ENCODE results near the gene MPO.

Gene MPO

DNA sequence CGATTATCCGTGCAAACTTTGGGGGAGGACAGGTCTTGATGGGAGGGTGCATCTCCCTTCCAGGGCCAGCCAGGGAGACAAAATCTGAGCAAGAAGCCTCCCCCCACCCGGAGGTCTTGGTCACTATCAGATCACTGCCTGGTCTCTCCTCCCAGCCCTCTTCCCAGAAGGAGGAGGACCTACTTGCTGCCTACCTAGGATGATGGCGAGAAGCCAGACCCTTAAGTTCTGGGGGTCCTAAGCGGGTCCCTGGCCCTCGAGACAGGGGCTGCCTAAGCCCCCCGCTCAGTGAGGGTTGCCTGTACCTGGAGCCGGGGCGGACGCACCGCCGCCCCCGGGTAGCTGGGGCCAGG, 43.3 kb upstream of the MPO start:
- DNase-seq (ENCODE audit: low read depth in 1 of 2, low spot score in 1 of 2) = no peak
- in situ Hi-C loops (cut with HindIII; ENCODE audit: low pct_unique_long_range_greater_than_20kb, low sequenced_read_pairs) = no loop called here
- TF ChIP-seq JUND (IDR thresholded peaks at IDR 0.05; ENCODE audit: low read depth) = no peak

DNA sequence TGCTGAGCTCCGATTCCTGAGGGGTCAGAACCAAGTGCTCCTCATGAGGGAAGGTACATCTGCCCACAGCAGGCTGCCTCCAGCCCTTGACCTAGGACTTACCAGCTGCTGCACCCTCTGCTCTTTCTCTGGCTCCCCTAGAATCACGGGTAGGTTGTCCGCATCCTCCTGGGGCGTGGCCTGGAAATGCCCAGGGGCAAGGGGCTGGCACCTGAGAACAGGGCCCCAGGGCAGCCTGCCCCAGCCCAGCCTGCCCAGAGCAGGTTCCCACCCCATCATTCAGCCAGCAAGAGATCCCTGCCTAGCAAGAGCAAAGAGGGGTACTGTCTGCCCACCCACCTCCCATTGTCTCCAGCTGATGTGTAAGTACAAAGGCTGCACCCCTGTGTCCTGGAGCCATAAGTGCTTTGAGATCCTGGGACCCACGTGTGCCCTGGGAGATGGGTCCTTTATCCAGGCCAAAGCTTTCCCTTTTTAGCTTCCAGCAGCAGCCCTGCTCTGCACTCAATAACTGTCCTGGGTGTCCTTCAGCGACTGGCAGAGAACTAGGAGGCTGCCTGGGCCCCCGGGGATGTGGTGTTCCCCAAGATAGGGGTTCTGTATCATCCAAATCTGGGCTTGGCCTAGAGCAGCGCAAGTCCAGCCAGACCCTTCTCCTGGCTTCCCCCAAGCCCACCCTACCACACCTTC, 42.8 kb upstream of the MPO start:
- in situ Hi-C loops (cut with HindIII; ENCODE audit: low pct_unique_long_range_greater_than_20kb, low sequenced_read_pairs) = no loop called here
- no peak for DNase-seq (ENCODE audit: low read depth in 1 of 2, low spot score in 1 of 2)
- TF ChIP-seq JUND (IDR thresholded peaks at IDR 0.05; ENCODE audit: low read depth) = no peak

DNA sequence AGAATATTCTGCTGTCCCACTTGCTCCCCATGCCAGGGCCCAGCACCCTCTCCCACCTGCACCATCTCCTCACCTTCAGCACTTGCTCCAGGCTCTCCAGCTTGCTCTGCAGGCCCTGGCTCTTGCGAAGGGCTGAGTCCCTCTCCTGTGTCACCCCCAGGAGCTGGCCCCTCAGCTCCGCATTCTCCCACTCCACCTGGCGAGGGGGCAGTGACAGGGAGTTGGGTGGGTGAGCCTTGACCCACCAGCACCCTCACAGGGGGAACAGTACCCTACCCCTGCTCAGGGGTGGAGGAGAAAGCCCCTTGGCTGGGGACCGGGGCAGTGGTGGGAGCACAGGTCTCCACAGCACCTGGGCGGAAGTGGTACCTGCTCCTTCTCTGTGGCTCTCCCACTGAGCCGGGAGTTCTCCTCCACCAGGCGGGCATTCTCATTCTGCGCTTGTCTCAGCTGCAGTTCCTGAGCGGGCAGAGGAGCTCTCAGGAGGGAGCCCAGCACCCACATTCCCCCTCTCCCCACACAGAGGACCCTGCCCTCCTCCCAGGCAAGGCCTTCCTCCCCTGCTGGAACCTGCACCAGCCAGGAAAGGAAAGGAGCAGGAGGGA, 41.9 kb upstream of the MPO start:
- in situ Hi-C loops (cut with HindIII; ENCODE audit: low pct_unique_long_range_greater_than_20kb, low sequenced_read_pairs) = no loop called here
- no peak for TF ChIP-seq JUND (IDR thresholded peaks at IDR 0.05; ENCODE audit: low read depth)
- DNase-seq (ENCODE audit: low read depth in 1 of 2, low spot score in 1 of 2) = no peak

DNA sequence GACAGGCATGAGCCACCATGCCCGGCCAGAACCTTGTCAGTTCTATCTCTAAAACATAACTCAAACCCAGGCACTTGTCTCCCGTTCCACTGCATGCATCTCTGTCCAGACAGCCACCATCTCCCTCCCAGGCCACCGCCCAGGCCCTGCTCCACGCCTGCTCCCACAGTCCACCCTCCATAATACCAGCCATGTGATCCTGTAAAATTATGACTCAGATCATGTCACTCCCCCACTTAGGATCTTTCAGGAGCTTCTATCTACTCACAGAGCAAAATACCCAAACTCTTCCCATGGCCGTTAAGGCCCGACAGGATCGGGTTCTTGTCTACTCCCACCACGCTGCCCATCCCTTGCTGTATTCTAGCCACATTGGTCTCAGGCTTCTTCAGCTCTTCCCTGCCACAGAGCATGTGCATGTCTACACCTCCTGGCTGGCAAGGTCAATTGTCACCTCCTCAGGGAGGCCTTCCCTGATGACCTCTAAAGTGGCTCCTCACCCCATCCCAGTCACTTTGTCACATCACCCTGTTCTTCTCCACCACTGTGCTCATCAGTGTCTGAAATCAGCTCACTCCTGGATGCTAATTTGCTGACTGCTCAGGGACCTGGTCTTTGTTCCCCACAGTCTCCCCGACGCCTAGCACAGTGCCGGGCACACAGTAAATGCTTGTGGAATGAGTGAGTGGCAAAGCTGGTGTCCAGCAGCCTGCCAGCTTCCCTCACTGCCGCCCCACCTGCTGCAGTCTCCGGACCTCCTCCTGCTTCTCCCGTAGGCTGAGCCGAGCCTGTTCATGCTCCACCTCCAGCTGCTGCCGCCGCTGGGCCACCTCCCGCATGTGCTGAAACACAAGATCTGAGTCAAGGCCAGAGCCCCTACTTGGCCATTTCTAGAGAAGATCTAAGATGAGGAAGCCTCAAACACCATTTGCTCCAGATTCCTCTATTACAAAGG, 41.1 kb upstream of the MPO start:
- in situ Hi-C loops (cut with HindIII; ENCODE audit: low pct_unique_long_range_greater_than_20kb, low sequenced_read_pairs) = no loop called here
- no peak for TF ChIP-seq JUND (IDR thresholded peaks at IDR 0.05; ENCODE audit: low read depth)

DNA sequence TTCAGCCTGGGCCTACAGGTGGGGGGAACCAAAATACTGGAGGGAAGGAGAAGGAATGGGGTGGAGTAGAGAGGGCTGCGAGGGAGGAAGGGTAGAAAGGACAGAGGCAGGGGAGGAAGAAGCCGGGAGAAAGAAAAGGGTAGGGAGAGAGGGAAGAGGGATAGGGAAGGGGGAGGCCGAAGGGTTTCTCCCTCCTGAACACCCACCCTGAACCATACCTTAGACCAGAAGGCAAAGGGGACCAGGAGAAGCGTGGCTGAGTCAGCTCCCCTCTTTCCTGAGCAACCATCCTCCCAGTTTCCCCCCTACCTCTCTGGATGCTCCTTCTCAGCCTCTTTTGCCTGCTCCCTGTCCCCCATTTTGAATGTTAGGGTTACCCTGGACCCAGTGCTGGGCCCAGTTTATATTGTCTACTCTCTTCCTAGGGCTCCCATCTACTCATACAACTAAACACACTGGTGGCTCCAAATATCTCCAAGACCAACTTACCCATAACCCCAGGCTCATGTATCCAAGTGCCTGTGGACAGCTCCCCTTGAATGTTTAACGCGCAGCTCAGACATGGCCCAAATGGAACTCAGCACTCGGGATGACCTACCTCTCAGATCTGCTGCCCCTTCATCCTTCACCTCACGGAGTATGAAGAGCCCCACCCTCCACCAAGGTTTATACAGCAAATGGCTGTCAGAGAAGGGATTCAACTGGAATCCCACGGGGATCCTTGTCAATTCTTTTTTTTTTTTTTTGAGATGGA, 40.0 kb upstream of the MPO start:
- no peak for DNase-seq (ENCODE audit: low read depth in 1 of 2, low spot score in 1 of 2)
- in situ Hi-C loops (cut with HindIII; ENCODE audit: low pct_unique_long_range_greater_than_20kb, low sequenced_read_pairs) = no loop called here
- no peak for TF ChIP-seq JUND (IDR thresholded peaks at IDR 0.05; ENCODE audit: low read depth)

More for the DNA sequence above, 41.1 kb upstream of the MPO start:
- DNase-seq (ENCODE audit: low read depth in 1 of 2, low spot score in 1 of 2) = no peak

DNA sequence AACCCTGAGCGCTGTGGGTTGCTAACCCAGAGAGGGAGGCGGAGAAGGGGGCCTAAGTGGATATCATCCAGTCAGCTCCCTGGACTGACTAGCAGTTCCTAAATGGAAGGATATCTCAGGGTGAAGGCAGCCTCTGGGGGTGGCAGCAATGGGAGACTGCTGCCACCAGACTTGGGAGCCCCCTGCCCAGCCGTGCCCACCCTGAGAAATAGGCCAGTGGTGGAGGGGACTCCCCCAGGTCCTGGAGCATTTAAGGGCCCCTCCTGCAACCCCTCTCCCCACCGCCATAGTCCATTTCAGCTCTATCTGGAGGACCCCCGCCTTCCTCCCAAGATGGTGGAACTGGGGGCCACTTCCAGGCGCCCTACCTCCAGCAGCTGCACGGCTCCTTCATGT, 39.4 kb upstream of the MPO start:
- TF ChIP-seq JUND (IDR thresholded peaks at IDR 0.05; ENCODE audit: low read depth) = no peak
- in situ Hi-C loops (cut with HindIII; ENCODE audit: low pct_unique_long_range_greater_than_20kb, low sequenced_read_pairs) = no loop called here
- DNase-seq (ENCODE audit: low read depth in 1 of 2, low spot score in 1 of 2) = no peak

DNA sequence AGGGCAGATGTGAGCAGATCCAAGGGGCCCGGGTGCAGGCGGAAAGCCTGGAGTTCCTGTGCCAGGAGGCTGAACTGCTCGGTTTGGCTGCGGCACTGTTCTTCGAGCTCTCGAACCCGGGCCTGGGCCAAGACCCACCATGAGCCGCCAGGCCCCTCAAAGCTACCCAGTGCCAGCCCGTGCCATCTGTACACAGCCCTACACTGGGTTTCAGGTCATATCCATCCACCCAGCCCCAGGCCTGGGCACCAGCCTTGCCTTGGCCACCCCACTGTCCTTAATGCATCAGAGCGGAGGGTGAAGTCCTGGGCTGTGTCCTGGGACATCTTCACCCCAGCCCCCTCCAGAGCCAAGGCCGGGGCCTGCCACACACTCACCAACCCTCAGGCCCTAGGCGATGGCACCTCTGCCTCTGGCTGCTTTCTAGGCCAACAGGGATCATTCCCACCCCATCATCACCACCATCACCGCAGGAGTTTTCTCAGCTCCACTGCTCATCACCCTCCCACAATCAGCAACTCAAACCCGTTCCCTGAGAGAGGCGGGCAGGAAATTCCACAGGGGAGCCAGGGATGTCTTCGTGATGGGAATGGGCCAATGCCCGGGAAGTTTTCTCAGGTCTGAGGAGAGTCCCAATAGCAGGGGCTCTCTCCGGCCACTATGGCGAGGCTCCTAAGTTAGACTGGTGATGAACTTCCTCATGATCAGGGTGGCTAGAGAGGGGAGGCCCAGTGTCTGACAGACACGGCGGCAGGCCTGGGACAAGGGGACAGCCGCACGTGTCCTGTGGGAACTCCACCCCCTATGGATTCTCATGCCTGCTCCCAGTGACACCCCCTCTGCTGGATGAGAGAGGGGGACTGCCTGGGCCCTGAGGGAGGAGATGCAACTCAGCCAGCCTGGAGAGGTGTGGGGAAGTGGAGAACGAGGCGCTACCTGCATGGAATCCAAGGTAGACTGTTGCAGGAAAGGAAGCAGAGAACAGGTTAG, 38.7 kb upstream of the MPO start:
- in situ Hi-C loops (cut with HindIII; ENCODE audit: low pct_unique_long_range_greater_than_20kb, low sequenced_read_pairs) = no loop called here
- TF ChIP-seq JUND (IDR thresholded peaks at IDR 0.05; ENCODE audit: low read depth) = no peak
- no peak for DNase-seq (ENCODE audit: low read depth in 1 of 2, low spot score in 1 of 2)

DNA sequence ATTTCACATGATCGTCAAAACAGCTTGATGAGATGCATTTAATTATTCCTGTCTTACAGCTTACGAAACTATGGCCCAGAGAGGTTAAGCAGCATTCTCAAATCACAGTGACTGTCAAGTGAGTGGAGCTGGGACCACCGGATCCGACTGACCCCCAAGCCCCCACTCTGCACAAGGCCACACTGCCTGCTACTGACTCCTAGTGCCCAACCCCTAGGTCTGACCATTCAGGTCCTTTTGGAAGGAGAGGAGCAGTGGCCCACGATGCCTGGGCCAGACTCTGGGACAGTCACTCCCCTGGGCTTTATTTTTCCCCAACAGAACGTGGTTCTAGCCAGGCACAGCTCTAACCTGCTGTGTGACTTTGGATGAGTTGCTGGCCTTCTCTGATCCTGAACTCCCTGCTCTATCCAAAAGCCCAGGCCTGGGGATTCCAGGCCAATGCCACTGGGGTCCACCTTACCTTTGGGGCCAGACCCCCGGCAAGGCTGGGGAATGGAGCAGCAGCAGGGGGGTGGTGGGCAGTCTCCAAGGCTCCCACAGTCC, 38.0 kb upstream of the MPO start:
- in situ Hi-C loops (cut with HindIII; ENCODE audit: low pct_unique_long_range_greater_than_20kb, low sequenced_read_pairs) = no loop called here
- TF ChIP-seq JUND (IDR thresholded peaks at IDR 0.05; ENCODE audit: low read depth) = no peak
- no peak for DNase-seq (ENCODE audit: low read depth in 1 of 2, low spot score in 1 of 2)

DNA sequence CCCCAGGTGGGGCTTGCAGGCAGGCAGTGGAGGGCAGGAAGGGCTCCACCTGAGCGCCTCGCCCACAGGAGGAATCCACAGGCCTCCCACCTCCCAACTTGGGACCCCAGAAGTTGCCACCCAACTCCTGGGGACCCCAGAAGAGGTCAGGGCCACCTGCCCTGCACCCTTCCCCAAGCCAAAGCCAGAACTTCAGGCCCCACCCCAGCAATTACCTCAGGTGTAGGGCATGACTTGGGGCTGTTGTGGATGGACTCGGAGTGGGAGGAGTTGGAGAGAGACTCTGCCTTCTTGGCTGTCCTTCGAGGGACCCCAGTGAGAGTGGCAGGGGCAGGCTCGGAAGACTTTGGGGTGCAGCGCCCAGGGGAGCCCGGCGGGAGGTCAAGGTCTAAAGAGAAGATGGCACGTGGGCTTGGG, 37.3 kb upstream of the MPO start:
- in situ Hi-C loops (cut with HindIII; ENCODE audit: low pct_unique_long_range_greater_than_20kb, low sequenced_read_pairs) = no loop called here
- DNase-seq (ENCODE audit: low read depth in 1 of 2, low spot score in 1 of 2) = no peak
- no peak for TF ChIP-seq JUND (IDR thresholded peaks at IDR 0.05; ENCODE audit: low read depth)

DNA sequence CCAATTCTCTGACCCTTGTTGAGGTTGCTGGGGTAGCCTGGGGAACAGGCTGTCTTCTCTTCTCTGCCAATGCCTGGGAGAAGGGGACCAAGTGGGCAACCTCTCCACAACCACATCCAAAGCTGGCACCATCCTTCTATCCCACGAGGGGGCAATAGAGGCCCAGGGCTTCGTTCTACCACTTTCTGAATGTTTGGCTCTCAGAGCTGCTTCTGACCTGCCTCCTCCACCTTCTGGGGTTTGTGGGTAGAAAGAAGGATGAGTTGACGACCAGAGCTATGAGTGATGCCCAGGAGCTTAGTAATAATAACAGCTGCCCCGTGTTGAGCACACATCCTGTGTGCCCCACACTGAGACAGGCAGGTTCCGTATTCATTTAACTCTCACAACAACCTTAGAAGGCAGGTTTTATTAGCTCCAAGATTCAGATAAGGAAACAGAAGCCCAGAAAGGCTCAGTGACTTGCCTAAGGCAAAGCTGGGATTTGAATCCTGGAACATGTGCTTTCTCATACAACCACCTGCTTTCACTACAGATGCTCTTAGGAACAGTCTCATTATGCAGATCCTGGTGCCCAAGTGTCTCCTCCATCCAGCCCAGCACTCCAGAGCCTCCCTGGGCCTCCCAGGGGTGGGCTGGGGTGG, 36.8 kb upstream of the MPO start:
- no peak for TF ChIP-seq JUND (IDR thresholded peaks at IDR 0.05; ENCODE audit: low read depth)
- peak; percentile 87 to 91 for DNase-seq (ENCODE audit: low read depth in 1 of 2, low spot score in 1 of 2)
- in situ Hi-C loops (cut with HindIII; ENCODE audit: low pct_unique_long_range_greater_than_20kb, low sequenced_read_pairs) = no loop called here
